SK-N-MC (cell line): Measurements from ENCODE around the gene LIM2.

Source experiments
- DNase-seq: peaks from one replicate; pipeline ENCODE4 v3.0.0-alpha.2; 2011; ENCODE audit warnings: low read depth, low spot score
- H3K27ac ChIP-seq: fragments of 200-600 bp; sonication (generic); 2 replicates; pipeline ENCODE4 v1.5.1; 2016; ENCODE audit warnings: mixed run types
- H3K36me3 ChIP-seq: fragments of 200-600 bp; sonication (generic); 2 replicates; pipeline ENCODE4 v1.6.1; 2017; ENCODE audit warnings: antibody characterized with exemption, low read length, mixed read lengths; ENCODE audit not compliant: insufficient read depth
- H3K4me3 ChIP-seq: fragments of 200-600 bp; sonication (generic); 2 replicates; pipeline ENCODE4 v1.5.1; 2016
- H3K9ac ChIP-seq: fragments of 200-600 bp; sonication (generic); 2 replicates; pipeline ENCODE4 v1.8.0; 2017; ENCODE audit warnings: mixed run types, mixed read lengths; ENCODE audit not compliant: insufficient read length
- H3K9me3 ChIP-seq: fragments of 200-600 bp; sonication (generic); 2 replicates; pipeline ENCODE4 v1.6.1; 2017; ENCODE audit warnings: low read depth, mild to moderate bottlenecking, antibody characterized with exemption, low read length, moderate library complexity, mixed read lengths
- EZH2 ChIP-seq: fragments of 200-600 bp; sonication (generic); IDR thresholded peaks from one replicate; pipeline ENCODE4 v1.6.1; 2017; ENCODE audit warnings: antibody characterized with exemption
- FOXP2 ChIP-seq: optimal IDR thresholded peaks from 2 replicates; pipeline ENCODE3; 2011; ENCODE audit warnings: mild to moderate bottlenecking, moderate library complexity; ENCODE audit not compliant: insufficient read depth; ENCODE audit errors: extremely low read length, control extremely low read depth
- POLR2AphosphoS5 ChIP-seq: IDR thresholded peaks from 2 replicates; pipeline ENCODE4 v1.6.1; 2012; ENCODE audit warnings: mild to moderate bottlenecking, low read depth, low read length, borderline replicate concordance

LIM2 gene

GRCh38 chr19:51370230-51370629, 17.5 kb downstream of the LIM2 start:
- TF ChIP-seq POLR2AphosphoS5 (no peak), FOXP2 (no peak), EZH2 (no peak)
- Histone ChIP-seq H3K36me3 (no peaks in the 10 kb centered on the region), H3K4me3 (no peak overlapping the region), H3K27ac (no peak overlapping the region), H3K9ac (no peak overlapping the region), H3K9me3 (no peaks in the 10 kb centered on the region)
- DNase-seq = no peak

GRCh38 chr19:51368366-51369282, 19.1 kb downstream of the LIM2 start, which contains the start of gene CLDND2:
Gene CLDND2, minus strand, starts transcription at chr19:51369003. Its CDS starts 426 bp downstream, at chr19:51368577.
- Histone ChIP-seq H3K36me3 (no peaks in the 10 kb centered on the region), H3K27ac (no peak within 1 kb of the TSS), H3K9ac (no peak within 1 kb of the TSS), H3K9me3 (no peaks in the 10 kb centered on the region), H3K4me3 (peak within 1 kb of the TSS; percentile 93)
- DNase-seq = no peak
- TF ChIP-seq FOXP2 (no peak), POLR2AphosphoS5 (no peak), EZH2 (no peak)

- Histone ChIP-seq H3K36me3 (no peaks in the 10 kb centered on the region), H3K4me3 (peak overlapping the region; percentile 93), H3K9me3 (no peaks in the 10 kb centered on the region), H3K27ac (no peak overlapping the region), H3K9ac (no peak overlapping the region)
- peak; percentile 64 for DNase-seq
- TF ChIP-seq EZH2 (no peak), FOXP2 (no peak), POLR2AphosphoS5 (peak; percentile 54; the same call in 1 of the 2 replicates)
Observed at GRCh38 chr19:51367565-51368365, 20.0 kb downstream of the LIM2 start.

- Histone ChIP-seq H3K9me3 (no peaks in the 10 kb centered on the region), H3K9ac (peak overlapping the region; percentile 69), H3K4me3 (peak overlapping the region; percentile 93), H3K27ac (peak overlapping the region; percentile 60; the same call in 1 of the 2 replicates), H3K36me3 (no peaks in the 10 kb centered on the region)
- TF ChIP-seq EZH2 = no peak
- peak; percentile 60 for TF ChIP-seq FOXP2
- peak; percentile 65 for TF ChIP-seq POLR2AphosphoS5
- no peak for DNase-seq
Observed at GRCh38 chr19:51367255-51367564, 20.6 kb downstream of the LIM2 start.

- Histone ChIP-seq H3K27ac (peak overlapping the region; percentile 60; the same call in 1 of the 2 replicates), H3K9ac (peak overlapping the region; percentile 69)
- no peak for TF ChIP-seq FOXP2
- peak; percentile 88 for TF ChIP-seq POLR2AphosphoS5
Observed at GRCh38 chr19:51366389-51367254, 21.2 kb downstream of the LIM2 start.

GRCh38 chr19:51365965-51366388, 21.8 kb downstream of the LIM2 start, which contains the start of gene ETFB:
Gene ETFB, minus strand, starts transcription at chr19:51366388. Its CDS starts 62 bp downstream, at chr19:51366326.
- Histone ChIP-seq H3K4me3 (peak within 1 kb of the TSS; percentile 93), H3K36me3 (no peaks in the 10 kb centered on the region), H3K9me3 (no peaks in the 10 kb centered on the region), H3K27ac (peak within 1 kb of the TSS; percentile 60; the same call in 1 of the 2 replicates), H3K9ac (peak within 1 kb of the TSS; percentile 94)
- TF ChIP-seq EZH2 = no peak
- peak; percentile 51 for TF ChIP-seq POLR2AphosphoS5
- no peak for DNase-seq

More at GRCh38 chr19:51366389-51367254, 21.2 kb downstream of the LIM2 start:
- peak overlapping the region; percentile 93 for H3K4me3 ChIP-seq
- H3K9me3 ChIP-seq = no peaks in the 10 kb centered on the region
- peak; percentile 72 for DNase-seq
- H3K36me3 ChIP-seq = no peaks in the 10 kb centered on the region

GRCh38 chr19:51365211-51365964, 22.4 kb downstream of the LIM2 start:
- H3K36me3 ChIP-seq = no peaks in the 10 kb centered on the region
- peak overlapping the region; percentile 94 for H3K9ac ChIP-seq
- H3K4me3 ChIP-seq = peak overlapping the region; percentile 93
- no peak overlapping the region for H3K27ac ChIP-seq
- TF ChIP-seq POLR2AphosphoS5 (no peak), FOXP2 (no peak), EZH2 (no peak)
- no peaks in the 10 kb centered on the region for H3K9me3 ChIP-seq
- DNase-seq = no peak
